DMS 273 treated with DMSO at 0.1 percent for 48 hours (cell line): ENCODE results near the gene KCNK18.
"Not testable (repeated sequence)": the region's sequence is repeated elsewhere in the genome, so short reads cannot be mapped to it uniquely, and the experiment has no call there.

Experiments used
- DNase-seq: peaks from one replicate; lab custom pipeline; 2025; lab: John Stamatoyannopoulos, UW

KCNK18 gene

GRCh38 chr10:117170244-117170643, 27.0 kb upstream of the KCNK18 start:
- no peak for DNase-seq

GRCh38 chr10:117174439-117175214, 22.7 kb upstream of the KCNK18 start:
- peak; percentile 33 for DNase-seq

DNA sequence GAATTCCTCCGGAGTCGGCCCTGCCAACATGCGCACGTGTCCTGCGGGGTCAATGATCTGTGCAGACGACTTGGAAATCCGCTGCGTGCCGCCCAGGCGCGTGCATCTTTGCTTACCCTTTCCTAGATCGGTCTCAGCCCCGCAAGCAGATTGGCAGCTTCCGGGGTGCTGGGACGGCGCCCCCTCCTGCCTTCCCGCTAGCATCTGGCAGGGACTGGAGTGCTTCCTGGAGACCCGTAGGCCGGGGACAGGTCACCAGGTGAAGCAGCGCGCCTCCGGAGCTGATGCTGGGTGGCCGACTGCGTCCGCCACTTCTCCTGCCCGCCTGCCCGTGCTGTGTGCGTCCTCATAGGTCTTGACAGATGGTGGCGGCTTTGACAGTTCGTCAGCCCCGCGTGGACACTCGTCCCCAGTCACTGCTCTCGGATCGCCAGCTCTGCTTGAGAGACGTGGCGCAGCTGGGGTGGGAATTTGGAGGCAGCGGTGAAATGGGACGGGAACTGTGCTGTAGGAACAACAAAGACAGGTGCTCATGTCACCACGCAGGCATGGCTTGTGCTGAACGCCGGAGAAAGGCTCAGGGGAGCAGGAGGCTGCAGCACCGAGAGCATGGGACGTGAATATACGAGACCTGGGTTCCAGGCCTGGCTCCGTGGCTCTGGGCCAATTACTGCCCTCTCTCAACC, 21.9 kb upstream of the KCNK18 start:
- no peak for DNase-seq

DNA sequence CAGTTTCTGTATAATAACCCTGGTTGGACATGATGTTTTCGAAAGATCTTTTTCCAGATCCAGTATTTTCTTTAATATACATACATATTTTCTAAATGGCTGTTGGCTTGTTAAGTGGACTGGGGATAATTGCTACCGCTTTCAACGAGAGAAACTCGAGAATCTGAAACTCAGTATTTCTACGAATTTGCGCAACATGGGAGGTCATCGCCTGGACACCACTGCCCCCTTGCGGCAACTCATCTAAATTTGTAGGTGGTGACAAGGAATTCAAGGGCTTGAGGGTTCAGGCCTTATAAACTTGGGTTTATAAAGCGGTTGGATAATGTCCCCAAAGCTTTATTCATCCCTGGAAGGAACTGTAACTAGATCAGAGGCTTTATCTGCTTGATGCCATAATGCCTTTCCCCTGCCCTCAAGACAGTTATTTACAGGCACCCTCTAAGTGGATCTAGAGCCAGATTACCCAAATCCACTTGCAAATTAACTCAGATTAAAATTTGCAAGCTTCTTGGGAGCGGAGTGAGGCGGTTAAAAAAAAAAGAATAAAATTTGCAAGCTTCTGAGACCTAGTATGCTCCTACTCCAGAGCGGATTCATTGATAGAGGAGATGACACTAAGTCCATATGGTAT, 21.3 kb upstream of the KCNK18 start:
- DNase-seq, result peak; percentile 9

DNA sequence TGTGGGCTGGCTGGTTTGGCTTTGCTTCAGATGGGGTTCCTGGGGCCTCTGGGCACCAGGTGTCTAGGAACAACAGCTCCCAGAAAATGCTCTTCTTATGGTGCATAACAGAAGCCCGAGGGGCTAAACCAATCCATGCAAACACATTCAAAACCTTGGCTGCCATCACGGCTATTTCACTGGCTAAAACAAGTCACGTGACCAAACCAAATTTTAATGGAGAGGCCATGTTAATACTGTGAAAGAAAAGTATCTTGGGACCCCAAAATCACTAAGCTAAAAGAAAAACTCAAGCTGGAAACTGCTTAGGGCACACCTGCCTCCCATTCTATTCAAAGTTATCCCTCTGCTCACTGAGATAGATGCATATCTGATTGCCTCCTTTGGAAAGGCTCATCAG, 19.1 kb upstream of the KCNK18 start:
- no peak for DNase-seq

- DNase-seq, result no peak
These were observed 13.0 kb upstream of the KCNK18 start for GRCh38 chr10:117184296-117184695.

DNA sequence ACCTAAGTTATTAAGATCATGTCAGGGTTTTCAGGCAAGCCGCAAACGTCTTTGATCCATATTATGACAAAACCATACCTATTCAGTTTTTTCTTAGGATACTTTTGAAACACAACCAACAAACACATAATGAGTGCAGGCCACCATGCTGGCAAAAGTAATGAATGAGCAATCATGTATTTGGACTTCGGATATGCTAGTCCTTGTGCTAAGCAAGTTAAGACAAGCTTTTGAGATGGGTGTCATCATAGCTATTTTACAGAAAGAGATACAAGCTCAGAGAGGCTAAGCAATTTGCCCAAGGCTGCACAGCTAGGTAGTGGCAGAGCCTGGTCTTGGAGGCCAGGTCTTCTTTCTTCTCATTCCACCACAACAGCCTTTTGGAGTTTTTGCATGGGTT, 12.5 kb upstream of the KCNK18 start:
- DNase-seq, result no peak

DNA sequence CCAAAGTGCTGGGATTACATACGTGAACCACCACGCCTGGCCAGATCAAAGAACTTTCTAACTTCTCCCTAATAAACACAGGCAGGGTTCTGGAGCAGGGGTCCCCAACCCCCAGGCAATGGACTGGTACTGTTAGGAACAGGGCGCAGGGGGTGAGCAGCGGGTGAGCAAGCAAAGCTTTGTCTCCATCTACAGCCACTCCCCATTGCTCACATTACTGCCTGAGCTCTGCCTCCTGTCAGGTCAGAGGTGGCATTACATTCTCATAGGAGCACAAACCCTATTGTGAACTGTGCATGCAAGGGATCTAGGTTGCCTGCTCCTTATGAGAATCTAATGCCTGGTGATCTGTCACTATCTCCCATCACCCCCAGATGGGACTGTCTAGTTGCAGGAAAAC, 11.5 kb upstream of the KCNK18 start:
- not testable (repeated sequence) for DNase-seq

DNA sequence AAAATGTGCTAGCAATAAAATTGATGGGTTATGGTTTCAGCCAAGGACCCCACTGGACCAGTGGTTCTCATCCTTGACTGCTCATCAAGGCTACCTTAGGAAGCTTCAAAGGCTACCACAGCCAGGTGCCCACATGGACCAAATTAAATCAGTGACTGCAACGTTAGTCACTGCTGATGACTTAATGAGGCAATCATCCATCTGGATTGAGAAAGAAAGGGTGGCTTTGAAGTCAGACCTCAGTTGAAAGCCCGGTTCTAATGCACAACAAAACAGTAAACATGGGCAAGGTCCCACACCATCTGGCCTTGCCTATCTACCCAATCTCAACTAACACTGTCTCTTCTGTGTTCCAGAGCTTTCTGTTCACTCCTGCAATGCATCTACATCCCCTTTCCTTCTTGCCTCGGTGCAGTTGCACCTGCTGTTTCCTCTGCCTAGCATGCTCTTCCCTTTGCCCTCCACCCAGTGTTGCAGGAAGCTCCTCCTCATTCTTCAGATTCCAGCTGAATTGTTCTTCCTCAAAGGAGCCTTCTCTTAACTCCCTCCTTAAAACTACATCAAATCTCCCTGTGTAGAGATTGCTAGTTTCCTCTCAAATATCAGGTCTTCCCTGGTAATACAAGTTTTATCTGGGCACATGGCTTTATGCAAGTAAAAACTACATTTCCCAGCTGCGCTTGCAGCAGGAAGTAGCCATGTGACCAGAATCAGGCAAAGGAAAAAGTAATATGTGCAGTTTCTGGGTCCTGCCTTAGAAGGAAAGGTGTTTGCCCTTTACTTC, 10.3 kb upstream of the KCNK18 start:
- DNase-seq, result no peak

GRCh38 chr10:117188371-117188770, 8.9 kb upstream of the KCNK18 start:
- peak; percentile 11 for DNase-seq

DNA sequence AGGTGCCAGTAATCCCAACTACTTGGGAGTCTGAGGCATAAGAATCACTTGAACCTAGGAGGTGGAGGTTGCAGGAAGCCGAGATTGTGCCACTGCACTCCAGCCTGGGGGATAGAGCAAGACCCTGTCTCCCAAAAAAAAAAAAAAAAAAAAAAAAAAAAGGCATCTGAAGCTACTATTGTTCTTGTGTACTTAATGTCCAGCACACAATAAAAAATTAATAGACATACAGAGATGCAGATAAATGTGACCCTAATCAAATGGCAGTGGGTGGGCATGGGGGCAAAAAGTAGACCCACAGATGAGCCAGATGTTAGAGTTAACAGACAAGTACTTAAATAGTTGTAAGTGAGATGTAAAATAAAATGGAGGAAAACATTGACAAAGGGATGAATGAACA, 7.7 kb upstream of the KCNK18 start:
- no peak for DNase-seq

DNA sequence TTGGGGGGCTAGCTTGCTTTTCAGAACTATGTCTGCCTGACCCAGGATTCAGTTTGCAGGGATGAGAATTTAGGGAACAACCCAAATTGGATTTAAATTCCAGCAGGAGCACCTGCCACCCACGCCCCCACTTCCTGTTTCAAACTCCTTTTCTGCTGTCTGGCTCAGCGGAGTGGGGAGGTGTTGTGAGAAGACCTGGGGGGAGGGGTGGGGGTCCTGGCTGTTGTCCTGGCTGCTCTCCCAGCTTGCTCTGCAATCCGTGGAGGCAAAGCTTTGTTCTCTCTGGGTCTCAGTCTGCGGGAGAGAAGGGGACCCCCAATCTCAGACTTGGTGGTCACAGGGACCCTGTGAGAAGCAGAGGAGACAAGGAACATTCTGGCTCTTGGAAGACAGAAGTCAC, 799 bp downstream of the KCNK18 start:
- DNase-seq, result no peak

DNA sequence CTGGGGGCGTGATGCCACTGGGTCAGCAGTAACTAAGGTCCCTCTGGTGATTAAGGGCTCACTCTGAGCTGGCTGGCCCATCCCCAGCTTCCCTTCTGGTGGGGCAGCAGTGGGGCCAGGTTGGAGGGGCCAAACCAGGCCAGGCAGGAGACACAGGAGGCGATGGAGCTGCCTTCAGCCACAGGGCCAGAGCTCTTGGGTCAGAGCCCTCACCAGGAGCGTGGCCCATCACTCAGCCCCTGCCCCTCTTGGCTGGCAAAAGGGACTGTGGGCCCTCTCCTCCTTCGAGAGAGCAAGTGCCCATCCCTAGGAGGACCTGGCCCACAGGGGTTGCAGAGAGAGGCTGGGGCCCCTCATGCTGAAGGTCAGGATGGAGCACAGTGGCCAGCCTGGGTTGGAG, 4.5 kb downstream of the KCNK18 start:
- DNase-seq, result no peak

DNA sequence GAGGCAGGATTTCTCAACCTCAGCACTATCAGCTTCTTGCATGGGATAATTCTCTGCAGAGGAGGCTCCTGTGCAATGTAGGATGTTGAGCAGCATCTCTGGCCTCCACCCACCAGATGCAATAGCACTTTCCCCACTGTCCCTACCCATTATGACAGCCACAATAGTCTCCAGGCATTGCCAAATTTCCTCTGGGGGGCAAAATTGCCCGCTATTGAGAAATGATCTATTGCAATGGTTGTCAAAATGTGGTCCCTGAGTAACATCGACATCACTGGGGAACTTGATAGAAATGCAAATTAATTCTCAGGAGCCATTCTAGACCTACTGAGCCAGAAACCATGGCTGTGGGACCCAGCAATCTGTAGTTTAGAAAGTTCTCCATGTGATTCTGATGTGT, 7.0 kb downstream of the KCNK18 start:
- no peak for DNase-seq

DNA sequence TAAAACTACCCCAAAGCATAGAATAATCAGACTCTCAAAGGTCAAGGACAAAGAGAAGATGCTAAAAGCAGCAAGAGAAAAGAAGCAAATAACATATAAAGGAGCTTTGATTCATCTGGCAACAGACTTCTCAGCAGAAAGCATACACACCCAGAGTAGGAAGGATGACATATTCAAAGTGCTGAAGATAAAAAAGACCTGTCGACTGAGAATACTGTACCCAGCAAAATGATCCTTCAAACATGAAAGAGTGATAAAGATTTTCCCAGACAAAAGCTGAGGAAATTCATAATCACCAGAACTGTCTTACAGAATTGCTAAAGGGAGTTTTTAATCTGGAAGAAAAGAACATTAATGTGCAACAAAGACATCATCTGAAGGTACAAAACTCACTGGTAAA, 14.9 kb downstream of the KCNK18 start:
- no peak for DNase-seq

DNA sequence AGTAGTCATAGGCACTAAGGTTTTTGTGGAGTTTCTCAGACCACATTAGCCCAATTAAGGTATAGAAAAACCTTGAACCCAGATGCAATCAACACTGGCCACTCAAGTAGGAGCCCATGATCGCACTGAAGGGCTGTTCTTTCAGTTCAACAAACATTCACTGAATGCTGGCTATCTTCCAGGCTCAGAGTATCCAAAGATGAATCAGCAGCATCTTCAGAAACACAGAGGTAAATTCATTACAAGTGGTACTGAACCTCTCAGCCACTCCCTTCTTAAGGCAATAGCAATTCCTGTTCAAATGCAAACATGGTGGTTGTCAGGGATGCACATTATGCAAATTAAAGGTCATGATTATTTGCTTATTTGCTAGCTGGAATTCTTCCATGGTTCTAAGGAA, 17.1 kb downstream of the KCNK18 start:
- no peak for DNase-seq

DNA sequence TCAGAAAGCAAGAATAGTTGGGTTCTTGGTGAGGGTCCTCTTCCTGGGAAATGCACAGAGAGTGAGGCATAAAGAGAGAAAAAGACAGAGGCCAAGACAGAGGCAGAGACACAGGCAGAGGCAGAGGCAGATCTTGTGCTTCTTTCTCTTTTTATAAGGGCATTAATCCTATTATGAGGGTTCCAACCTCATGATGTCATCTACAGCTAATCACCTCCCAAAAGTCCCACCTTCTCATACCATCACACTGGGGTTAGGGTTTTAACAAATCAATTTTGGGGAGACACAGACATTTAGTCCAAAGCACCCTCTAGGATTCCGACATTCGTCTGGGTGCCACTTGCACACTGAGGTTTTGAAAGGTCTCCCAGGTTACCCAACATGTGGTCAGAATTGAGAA, 17.8 kb downstream of the KCNK18 start:
- DNase-seq, result no peak

- DNase-seq, result no peak
These were observed 18.7 kb downstream of the KCNK18 start for GRCh38 chr10:117216028-117216427.

- peak; percentile 5 for DNase-seq
These were observed 19.4 kb downstream of the KCNK18 start for GRCh38 chr10:117216611-117217195.

GRCh38 chr10:117217196-117217761, 20.0 kb downstream of the KCNK18 start:
- DNase-seq, result no peak

DNA sequence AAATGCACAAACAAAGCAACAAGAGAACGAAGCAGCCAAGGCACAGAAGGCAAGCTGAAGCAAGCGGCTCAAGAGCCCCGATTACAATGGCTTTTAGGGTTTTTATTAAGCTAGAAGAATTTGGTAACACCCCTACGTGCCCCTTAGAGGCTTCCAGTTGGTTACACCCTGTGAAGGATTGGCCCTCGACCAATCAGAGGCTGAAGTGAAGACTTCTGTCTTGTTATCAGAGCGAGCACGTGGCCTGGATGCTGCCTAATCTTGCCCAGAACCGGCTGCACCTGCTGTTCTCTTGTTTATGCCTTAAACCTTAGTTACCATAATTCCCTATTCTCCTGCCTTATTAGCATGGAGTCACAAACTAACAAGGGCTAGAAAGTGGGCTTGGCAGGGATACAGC, 21.4 kb downstream of the KCNK18 start:
- DNase-seq, result no peak
